ENCODE results near the gene DRC7.
"Not testable (repeated sequence)": the region's sequence is repeated elsewhere in the genome, so short reads cannot be mapped to it uniquely, and the experiment has no call there.

The DRC7 gene

DNA sequence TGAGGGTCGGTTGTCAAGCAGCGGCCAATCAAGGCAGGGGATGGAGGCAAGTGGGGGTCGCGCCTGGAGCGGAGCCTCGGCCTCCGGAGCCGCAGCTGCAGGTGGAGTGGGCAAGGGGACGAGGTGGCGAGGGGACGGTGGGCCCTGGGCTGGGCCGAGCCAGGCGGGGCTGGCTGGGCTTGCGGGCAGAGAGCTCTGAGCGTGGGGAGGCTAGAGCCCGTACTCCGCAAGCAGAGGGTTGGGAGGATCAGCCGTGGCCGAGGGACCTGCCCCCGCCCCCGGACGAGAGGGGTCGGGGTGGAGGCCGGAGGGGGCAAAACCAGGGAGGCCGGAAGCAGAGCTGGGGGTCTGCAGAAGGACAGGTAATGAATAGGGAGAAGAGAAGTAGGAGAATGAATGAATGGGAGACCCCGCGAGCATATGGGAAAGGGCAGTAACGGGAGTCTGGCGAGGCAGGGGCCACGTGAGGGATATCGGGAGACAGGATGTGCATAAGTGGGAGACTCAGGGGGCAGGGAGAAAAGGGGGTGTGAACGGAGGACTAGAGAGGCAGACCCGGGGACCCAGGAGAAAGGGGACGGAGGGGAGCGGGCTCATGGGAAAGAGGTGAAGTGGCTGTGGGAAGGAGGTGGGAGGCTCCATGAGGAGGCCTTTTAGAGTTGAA is 41.3 kb downstream of the DRC7 start, which contains the start of gene KATNB1:
Gene KATNB1 (plus strand): TSS at position 16 of the 664 bp plus-strand sequence. CDS start 1,474 bp downstream, outside the sequence.
- DNase-seq (ENCODE audit: low spot score): no peak

GRCh38 chr16:57736419-57737351 is 42.1 kb downstream of the DRC7 start:
- DNase-seq (ENCODE audit: low spot score): no peak

- no peak for DNase-seq (ENCODE audit: low spot score)
Measured at GRCh38 chr16:57738844-57739243, 44.2 kb downstream of the DRC7 start.

- no peak for DNase-seq (ENCODE audit: low spot score)
Measured at GRCh38 chr16:57739756-57740422, 45.3 kb downstream of the DRC7 start.

DNA sequence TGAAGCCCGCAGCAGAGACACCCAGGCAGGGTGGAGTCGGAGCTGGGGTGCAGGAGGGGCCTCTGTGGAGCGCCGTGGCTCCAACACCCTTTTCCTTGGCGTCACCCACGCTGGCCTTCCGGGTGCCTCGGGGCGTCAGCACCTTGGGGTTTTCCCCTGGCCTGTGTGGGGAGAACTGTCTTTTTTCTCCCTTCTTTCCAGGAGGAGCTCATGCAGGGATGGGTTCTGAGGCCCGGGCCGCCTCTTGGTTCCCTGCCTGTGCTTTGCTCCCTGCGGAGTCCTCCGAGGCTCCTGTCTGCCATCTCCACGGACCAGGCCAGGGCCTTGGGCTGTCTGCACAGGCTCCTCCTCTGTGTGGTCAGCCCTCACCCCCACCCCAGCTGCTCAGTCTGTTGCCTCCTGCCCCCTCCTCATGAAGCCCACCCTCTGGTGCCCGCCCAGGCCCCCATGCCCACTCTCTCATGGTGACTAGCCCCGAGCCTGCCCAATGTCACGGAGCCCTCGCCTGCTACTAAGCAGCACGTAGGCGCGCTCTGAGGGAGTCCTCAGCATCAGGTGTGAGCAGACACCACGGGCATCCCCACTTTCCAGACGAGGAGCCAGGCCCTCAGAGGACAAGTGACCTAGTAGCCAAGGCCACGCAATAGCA is 45.9 kb downstream of the DRC7 start:
- no peak for DNase-seq (ENCODE audit: low spot score)

- DNase-seq (ENCODE audit: low spot score): no peak
Measured at GRCh38 chr16:57741660-57742191, 47.1 kb downstream of the DRC7 start.

DNA sequence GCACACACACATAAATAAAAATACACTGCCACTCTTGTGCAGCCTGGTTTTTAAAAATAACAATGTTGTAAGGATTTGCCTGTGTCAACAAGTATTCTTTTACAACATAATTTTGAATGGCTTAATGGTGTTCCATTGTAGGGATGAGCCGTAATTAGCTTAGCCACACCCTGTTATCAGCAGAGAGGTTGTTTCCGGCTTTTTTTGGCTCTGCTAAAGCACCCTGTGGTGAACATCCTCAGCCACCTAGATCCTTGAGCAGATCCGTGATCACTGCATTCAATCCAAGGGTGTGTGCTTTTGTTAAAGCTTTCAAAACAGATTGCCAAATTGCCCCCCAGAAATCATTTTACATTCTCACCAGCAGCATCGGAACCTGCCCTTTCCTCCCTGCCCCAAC is 47.9 kb downstream of the DRC7 start:
- no peak for DNase-seq (ENCODE audit: low spot score)

- DNase-seq (ENCODE audit: low spot score): no peak
Measured at GRCh38 chr16:57743458-57743857, 48.9 kb downstream of the DRC7 start.

DNA sequence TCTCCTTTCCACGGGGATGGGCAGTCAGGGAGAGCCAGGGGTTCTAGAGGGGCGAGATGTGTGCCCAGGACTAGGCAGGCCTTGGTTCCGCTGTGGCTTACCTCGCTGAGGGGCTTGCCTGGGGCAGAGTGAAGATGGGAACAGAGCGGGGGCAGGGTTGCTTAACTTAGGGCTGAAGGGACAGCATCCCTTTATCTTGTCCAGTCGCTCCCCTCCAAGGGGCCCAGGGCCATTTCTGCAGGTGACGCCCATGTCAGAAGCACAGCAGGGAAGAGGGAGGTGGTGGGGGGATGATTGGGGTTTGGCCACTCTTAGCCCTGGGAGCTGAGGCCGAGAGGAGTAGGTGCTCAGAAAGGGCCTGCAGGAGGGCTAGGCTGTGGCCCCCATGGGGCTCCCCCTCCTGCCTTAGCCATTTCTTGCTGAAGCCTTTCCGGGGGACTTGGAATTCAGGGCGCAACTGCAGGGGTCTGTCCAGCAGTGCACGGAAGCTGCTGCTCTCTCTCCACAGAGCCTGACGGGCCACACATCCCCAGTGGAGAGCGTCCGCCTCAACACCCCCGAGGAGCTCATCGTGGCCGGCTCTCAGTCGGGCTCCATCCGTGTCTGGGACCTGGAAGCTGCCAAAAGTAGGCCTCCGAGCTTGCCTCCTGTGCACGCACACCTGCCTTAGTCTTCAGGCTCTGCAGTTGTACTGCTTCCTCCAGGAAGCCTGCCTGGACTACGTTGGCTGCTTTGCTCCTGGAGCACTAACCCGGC is 49.5 kb downstream of the DRC7 start:
- no peak for DNase-seq (ENCODE audit: low spot score)

- DNase-seq (ENCODE audit: low spot score): no peak
Measured at GRCh38 chr16:57744642-57744903, 50.0 kb downstream of the DRC7 start.

DNA sequence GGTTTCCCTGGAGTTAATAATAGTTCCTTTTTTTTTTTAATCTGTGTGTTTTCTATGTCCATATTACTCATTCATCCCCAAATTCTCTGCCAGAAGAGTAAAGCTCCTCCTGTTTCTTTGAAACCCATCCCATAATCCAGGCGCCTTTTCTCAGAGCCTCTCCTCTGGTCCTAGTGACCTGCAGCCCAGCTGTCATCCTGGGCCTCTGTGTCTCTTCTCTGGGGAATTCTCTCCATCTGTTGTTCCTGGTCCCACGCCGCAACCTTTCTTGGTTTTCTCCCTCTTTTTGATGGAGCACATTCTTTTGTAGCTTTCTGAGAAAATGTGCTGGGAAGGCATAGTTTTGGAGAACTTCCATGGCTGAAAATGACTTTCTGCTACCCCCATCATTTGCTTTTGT is 51.2 kb downstream of the DRC7 start:
- no peak for DNase-seq (ENCODE audit: low spot score)

DNA sequence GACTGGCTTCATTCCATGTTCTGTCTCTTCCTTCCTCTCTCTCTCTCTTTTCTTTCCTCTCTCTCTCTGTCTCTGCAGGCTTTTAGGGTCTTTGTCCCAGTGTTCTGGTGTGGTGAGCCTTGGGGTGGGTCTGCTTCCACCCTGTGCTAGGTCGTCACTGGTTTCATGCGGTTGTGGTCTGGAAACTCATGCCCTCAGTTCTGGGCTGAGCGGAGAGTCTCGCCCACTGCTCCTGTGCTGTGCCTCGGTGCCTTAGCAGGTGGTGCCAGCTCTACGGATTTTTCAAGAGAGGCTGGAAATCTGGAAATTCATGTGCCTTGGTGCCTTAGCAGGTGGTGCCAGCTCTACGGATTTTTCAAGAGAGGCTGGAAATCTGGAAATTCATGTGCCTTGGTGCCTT is 51.7 kb downstream of the DRC7 start:
- DNase-seq (ENCODE audit: low spot score): not testable (repeated sequence)

DNA sequence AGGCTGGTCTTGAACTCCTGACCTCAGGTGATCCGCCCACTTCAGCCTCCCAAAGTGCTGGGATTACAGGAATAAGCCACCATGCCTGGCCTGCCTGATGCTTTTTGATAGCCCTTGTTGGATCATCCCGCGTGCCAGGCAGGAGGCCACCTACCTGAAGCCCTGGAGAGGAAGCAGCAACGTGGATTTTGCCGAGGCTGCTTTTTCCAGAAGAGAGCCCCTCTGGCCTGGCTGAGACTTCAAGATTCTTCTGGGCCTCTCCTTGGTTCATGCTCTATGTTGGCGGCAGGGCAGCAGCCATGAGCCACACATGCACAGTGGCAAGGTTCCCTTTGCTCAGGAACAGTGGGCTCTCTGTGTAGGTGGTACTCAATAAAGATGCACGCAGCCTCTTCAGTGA is 52.5 kb downstream of the DRC7 start:
- no peak for DNase-seq (ENCODE audit: low spot score)

DNA sequence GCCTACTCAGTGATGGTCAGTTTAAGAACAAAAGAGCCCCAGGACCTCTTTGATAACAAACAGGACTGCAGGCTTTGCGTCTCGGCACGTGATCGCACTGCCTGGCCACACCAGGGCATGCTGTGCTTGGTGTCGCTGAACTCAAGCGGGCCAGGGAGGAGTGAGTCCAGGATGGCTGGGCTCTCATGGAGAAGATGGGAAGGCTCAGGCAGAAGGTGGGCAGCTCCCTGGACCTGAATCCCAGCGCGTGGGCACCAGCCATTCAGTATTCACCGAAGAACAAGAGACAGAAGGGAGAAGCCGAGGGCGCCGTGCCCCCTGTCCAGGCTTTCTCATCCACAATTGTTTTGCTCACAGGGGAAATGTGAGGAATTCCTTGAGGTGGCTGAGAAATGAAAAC is 52.9 kb downstream of the DRC7 start:
- no peak for DNase-seq (ENCODE audit: low spot score)

DNA sequence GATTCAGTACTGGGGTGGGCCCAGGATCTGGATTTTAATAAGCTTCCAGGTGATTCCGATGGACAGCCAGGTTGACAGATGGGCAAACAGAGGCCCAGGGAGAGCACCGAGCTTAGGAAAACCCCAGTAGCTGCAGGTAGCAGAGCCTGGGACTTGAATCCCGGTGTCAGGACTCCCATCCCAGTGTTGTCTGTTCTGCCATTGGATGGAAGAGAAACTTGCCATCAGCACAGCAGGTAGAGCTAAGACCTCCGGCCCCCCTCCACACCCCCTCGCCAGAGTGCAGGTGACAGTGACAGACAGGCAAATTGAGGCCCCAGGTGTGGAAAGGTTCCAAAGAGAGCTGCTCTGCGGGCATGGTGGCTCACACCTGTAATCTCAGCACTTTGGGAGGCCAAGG is 53.4 kb downstream of the DRC7 start:
- DNase-seq (ENCODE audit: low spot score): no peak

DNA sequence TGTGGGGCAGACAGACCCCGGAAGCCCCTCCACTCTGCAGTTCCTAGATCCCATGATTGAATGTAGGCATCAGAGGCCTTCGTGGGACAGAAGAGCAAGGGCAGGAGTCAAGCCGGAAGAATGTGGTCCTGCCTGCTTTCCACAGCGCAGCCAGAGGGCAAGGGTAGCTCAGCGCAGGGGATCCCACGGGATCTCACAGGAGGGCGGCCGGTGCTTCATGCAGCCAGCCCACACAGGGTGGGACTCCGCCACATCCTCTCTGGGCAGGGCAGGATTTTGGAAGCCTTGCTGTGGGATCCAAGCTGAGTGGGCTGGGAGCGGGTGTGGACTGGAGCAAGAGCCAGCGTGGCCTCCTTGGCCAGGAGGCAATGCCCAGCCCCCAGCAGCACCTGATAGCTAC is 54.0 kb downstream of the DRC7 start:
- DNase-seq (ENCODE audit: low spot score): no peak

GRCh38 chr16:57749101-57749692 is 54.6 kb downstream of the DRC7 start:
- no peak for DNase-seq (ENCODE audit: low spot score)

- no peak for DNase-seq (ENCODE audit: low spot score)
Measured at GRCh38 chr16:57749856-57750452, 55.3 kb downstream of the DRC7 start.

- no peak for DNase-seq (ENCODE audit: low spot score)
Measured at GRCh38 chr16:57750796-57751538, 56.4 kb downstream of the DRC7 start.

Data from ecto neural progenitor cell (in vitro differentiated cells).